ENCODE measurements around the gene TTC7B. TPM values are rescaled to one million over a fixed set of nuclear protein-coding genes. Genes with fewer than 3 reads are reported as not detected.
A peak's percentile ranks its signal among the peaks of the same experiment; 100 is the strongest.

TTC7B gene
- total and polyA plus RNA-seq, 2 of the 13 experiments (the other 11 are each of a cell fraction or from before 2014, with no cell fraction given): 1.3 to 3.2 TPM

DNA sequence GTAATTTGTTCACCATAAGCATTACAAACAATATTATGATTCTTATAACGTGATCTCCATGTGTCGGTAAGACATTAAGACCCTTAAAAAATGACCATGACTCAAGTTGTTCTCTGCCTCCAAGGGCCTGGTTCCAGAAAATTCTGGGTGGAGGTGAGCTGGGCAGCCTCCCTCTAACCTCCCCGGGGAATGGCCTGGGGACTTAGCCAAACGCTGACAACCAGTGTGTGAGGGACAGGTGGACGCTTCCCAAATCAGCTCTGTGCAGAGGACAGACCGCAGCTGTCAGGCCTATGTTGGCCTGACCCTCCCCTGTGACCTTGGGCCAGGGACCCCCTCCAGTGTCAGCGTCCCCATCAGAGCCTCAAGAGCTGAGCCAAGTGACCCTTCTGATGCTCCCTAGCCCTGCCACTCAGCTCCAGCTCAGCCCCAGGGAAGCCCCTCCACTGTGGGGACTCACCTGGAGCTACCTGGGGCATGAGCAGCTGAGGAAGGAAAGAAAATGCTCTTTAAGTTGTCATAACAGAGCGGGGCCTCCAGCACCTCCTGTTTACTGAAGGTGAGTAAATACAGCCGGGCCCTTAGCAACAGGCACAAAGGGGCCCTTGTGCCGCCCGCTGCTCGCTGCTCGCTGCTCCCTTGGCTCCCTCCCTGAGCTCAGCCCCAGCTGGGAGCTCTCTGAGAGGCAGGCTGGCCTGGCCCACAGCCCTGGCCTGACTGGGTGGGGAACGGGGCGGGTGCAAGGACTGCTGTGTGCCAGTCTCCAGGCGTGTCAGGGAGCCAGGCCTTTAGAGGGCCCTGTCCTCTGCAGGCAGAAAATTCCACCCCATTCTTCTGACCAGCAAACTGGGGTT is 302.8 kb downstream of the TTC7B start (continued):
- TF ChIP-seq ZBTB8A (CRISPR knock-in tag; IDR thresholded peaks at IDR 0.05; ENCODE audit: borderline replicate concordance, low read depth): no peak
- TF ChIP-seq, protein P1, sequence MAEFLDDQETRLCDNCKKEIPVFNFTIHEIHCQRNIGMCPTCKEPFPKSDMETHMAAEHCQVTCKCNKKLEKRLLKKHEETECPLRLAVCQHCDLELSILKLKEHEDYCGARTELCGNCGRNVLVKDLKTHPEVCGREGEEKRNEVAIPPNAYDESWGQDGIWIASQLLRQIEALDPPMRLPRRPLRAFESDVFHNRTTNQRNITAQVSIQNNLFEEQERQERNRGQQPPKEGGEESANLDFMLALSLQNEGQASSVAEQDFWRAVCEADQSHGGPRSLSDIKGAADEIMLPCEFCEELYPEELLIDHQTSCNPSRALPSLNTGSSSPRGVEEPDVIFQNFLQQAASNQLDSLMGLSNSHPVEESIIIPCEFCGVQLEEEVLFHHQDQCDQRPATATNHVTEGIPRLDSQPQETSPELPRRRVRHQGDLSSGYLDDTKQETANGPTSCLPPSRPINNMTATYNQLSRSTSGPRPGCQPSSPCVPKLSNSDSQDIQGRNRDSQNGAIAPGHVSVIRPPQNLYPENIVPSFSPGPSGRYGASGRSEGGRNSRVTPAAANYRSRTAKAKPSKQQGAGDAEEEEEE (CRISPR knock-in tag; IDR thresholded peaks at IDR 0.05; ENCODE audit: borderline replicate concordance): 0 out of 2 replicates have a peak, but pooled peaks have one; percentile 30
- no peak for TF ChIP-seq ZNF558 (CRISPR knock-in tag; IDR thresholded peaks at IDR 0.05; ENCODE audit: borderline replicate concordance)
- TF ChIP-seq, protein P2, sequence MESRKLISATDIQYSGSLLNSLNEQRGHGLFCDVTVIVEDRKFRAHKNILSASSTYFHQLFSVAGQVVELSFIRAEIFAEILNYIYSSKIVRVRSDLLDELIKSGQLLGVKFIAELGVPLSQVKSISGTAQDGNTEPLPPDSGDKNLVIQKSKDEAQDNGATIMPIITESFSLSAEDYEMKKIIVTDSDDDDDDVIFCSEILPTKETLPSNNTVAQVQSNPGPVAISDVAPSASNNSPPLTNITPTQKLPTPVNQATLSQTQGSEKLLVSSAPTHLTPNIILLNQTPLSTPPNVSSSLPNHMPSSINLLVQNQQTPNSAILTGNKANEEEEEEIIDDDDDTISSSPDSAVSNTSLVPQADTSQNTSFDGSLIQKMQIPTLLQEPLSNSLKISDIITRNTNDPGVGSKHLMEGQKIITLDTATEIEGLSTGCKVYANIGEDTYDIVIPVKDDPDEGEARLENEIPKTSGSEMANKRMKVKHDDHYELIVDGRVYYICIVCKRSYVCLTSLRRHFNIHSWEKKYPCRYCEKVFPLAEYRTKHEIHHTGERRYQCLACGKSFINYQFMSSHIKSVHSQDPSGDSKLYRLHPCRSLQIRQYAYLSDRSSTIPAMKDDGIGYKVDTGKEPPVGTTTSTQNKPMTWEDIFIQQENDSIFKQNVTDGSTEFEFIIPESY (CRISPR knock-in tag; IDR thresholded peaks at IDR 0.05): 0 out of 2 replicates have a peak, but pooled peaks have one; percentile 18
- TF ChIP-seq RBM39 (IDR thresholded peaks at IDR 0.05; ENCODE audit: low read depth, low read length, poor library complexity, severe bottlenecking): peak; percentile 98
- no peak for TF ChIP-seq XBP1 (CRISPR knock-in tag; IDR thresholded peaks at IDR 0.05)
- no peak for TF ChIP-seq ZNF3 (CRISPR knock-in tag; IDR thresholded peaks at IDR 0.05)
- TF ChIP-seq GPN1 (CRISPR knock-in tag; IDR thresholded peaks at IDR 0.05; ENCODE audit: borderline replicate concordance): no peak
- TF ChIP-seq HHEX (CRISPR knock-in tag; IDR thresholded peaks at IDR 0.05): no peak
- TF ChIP-seq SPEN (CRISPR knock-in tag; IDR thresholded peaks at IDR 0.05; ENCODE audit: low read depth): no peak
- TF ChIP-seq FIP1L1 (IDR thresholded peaks at IDR 0.05; ENCODE audit: borderline replicate concordance, insufficient read depth, low read depth, low read length): no peak
- TF ChIP-seq HMG20A (CRISPR knock-in tag; IDR thresholded peaks at IDR 0.05; ENCODE audit: borderline replicate concordance): no peak; the same call in 1 of the 2 replicates
- TF ChIP-seq PCBP1 (IDR thresholded peaks at IDR 0.05; ENCODE audit: borderline replicate concordance, low read depth, low read length): no peak
- TF ChIP-seq TCF12 (IDR thresholded peaks at IDR 0.05): no peak
- TF ChIP-seq TCF12 (CRISPR knock-in tag; IDR thresholded peaks at IDR 0.05): no peak
- TF ChIP-seq, protein P3, sequence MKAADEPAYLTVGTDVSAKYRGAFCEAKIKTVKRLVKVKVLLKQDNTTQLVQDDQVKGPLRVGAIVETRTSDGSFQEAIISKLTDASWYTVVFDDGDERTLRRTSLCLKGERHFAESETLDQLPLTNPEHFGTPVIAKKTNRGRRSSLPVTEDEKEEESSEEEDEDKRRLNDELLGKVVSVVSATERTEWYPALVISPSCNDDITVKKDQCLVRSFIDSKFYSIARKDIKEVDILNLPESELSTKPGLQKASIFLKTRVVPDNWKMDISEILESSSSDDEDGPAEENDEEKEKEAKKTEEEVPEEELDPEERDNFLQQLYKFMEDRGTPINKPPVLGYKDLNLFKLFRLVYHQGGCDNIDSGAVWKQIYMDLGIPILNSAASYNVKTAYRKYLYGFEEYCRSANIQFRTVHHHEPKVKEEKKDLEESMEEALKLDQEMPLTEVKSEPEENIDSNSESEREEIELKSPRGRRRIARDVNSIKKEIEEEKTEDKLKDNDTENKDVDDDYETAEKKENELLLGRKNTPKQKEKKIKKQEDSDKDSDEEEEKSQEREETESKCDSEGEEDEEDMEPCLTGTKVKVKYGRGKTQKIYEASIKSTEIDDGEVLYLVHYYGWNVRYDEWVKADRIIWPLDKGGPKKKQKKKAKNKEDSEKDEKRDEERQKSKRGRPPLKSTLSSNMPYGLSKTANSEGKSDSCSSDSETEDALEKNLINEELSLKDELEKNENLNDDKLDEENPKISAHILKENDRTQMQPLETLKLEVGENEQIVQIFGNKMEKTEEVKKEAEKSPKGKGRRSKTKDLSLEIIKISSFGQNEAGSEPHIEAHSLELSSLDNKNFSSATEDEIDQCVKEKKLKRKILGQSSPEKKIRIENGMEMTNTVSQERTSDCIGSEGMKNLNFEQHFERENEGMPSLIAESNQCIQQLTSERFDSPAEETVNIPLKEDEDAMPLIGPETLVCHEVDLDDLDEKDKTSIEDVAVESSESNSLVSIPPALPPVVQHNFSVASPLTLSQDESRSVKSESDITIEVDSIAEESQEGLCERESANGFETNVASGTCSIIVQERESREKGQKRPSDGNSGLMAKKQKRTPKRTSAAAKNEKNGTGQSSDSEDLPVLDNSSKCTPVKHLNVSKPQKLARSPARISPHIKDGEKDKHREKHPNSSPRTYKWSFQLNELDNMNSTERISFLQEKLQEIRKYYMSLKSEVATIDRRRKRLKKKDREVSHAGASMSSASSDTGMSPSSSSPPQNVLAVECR (CRISPR knock-in tag; IDR thresholded peaks at IDR 0.05; ENCODE audit: borderline replicate concordance): peak; percentile 60; the same call in 1 of the 2 replicates
- TF ChIP-seq ZNF615 (CRISPR knock-in tag; IDR thresholded peaks at IDR 0.05; ENCODE audit: borderline replicate concordance): no peak
- TF ChIP-seq, protein P4, sequence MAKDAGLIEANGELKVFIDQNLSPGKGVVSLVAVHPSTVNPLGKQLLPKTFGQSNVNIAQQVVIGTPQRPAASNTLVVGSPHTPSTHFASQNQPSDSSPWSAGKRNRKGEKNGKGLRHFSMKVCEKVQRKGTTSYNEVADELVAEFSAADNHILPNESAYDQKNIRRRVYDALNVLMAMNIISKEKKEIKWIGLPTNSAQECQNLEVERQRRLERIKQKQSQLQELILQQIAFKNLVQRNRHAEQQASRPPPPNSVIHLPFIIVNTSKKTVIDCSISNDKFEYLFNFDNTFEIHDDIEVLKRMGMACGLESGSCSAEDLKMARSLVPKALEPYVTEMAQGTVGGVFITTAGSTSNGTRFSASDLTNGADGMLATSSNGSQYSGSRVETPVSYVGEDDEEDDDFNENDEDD (CRISPR knock-in tag; IDR thresholded peaks at IDR 0.05; ENCODE audit: borderline replicate concordance): no peak; the same call in 1 of the 2 replicates
- TF ChIP-seq, protein P5, sequence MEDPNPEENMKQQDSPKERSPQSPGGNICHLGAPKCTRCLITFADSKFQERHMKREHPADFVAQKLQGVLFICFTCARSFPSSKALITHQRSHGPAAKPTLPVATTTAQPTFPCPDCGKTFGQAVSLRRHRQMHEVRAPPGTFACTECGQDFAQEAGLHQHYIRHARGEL (CRISPR knock-in tag; IDR thresholded peaks at IDR 0.05): no peak
